ENCODE measurements around the gene SLC25A1.
"Not testable (repeated sequence)": the region's sequence is repeated elsewhere in the genome, so short reads cannot be mapped to it uniquely, and the experiment has no call there.

SLC25A1 gene

GRCh38 chr22:19158649-19159048, 19.9 kb downstream of the SLC25A1 start:
- not testable (repeated sequence) for DNase-seq

GRCh38 chr22:19156109-19156508, 22.4 kb downstream of the SLC25A1 start:
- DNase-seq = not testable (repeated sequence)

GRCh38 chr22:19152942-19153883, 25.3 kb downstream of the SLC25A1 start:
- no peak for DNase-seq

- no peak for DNase-seq
These were observed 27.0 kb downstream of the SLC25A1 start for GRCh38 chr22:19151329-19152191.

- no peak for DNase-seq
These were observed 27.8 kb downstream of the SLC25A1 start for GRCh38 chr22:19150482-19151328.

GRCh38 chr22:19149991-19150390, 28.5 kb downstream of the SLC25A1 start, which contains the start of gene GSC2:
GSC2 (minus strand) TSS chr22:19150292; CDS start chr22:19150283, 9 bp downstream.
- no peak for DNase-seq

GRCh38 chr22:19149047-19149883, 29.3 kb downstream of the SLC25A1 start:
- no peak for DNase-seq

- no peak for DNase-seq
These were observed 30.0 kb downstream of the SLC25A1 start for GRCh38 chr22:19148417-19149046.

- no peak for DNase-seq
These were observed 31.2 kb downstream of the SLC25A1 start for GRCh38 chr22:19147195-19147780.

- DNase-seq = no peak
These were observed 32.1 kb downstream of the SLC25A1 start for GRCh38 chr22:19146215-19146968.

GRCh38 chr22:19143967-19144400, 34.6 kb downstream of the SLC25A1 start:
- no peak for DNase-seq

- no peak for DNase-seq
These were observed 35.3 kb downstream of the SLC25A1 start for GRCh38 chr22:19143212-19143611.

- DNase-seq = no peak
These were observed 36.1 kb downstream of the SLC25A1 start for GRCh38 chr22:19142394-19142793.

- no peak for DNase-seq
These were observed 38.6 kb downstream of the SLC25A1 start for GRCh38 chr22:19139974-19140373.

- no peak for DNase-seq
These were observed 39.6 kb downstream of the SLC25A1 start for GRCh38 chr22:19139001-19139356.

GRCh38 chr22:19138217-19139000, 40.1 kb downstream of the SLC25A1 start:
- no peak for DNase-seq

GRCh38 chr22:19137384-19138216, 40.9 kb downstream of the SLC25A1 start:
- DNase-seq = no peak

GRCh38 chr22:19136915-19137314, 41.6 kb downstream of the SLC25A1 start:
- no peak for DNase-seq

Measured in femur (tissue), 1 donor.